HEK293 (cell line): ENCODE results near the gene PER1.

Experiments used
- BCL11A ChIP-seq: fragments of 450-650 bp; formaldehyde crosslinking; IDR thresholded peaks from 2 replicates; pipeline ENCODE4 v1.5.1; 2016; ENCODE audit warnings: low read depth, missing biosample characterization, missing genetic modification characterization
- GLI2 ChIP-seq: fragments of 450-650 bp; formaldehyde crosslinking; IDR thresholded peaks from 2 replicates; pipeline ENCODE4; 2017; ENCODE audit warnings: missing biosample characterization, missing genetic modification characterization, low read depth, borderline replicate concordance
- HOXD13 ChIP-seq: sonication (generic); formaldehyde crosslinking; IDR thresholded peaks from 2 replicates; pipeline ENCODE4 v1.8.0; 2022; ENCODE audit warnings: missing genetic modification reagents, borderline replicate concordance
- KLF8 ChIP-seq: fragments of 450-650 bp; formaldehyde crosslinking; IDR thresholded peaks from 2 replicates; pipeline ENCODE4 v1.5.1; 2016; ENCODE audit warnings: missing biosample characterization, missing genetic modification characterization
- MEIS1 ChIP-seq: sonication (generic); formaldehyde crosslinking; IDR thresholded peaks from 2 replicates; pipeline ENCODE4 v1.8.1; 2022; ENCODE audit warnings: missing genetic modification reagents, mild to moderate bottlenecking, borderline replicate concordance
- ZFHX2 ChIP-seq: fragments of 450-650 bp; formaldehyde crosslinking; conservative IDR thresholded peaks from 2 replicates; pipeline ENCODE4 v1.5.1; 2016; ENCODE audit warnings: missing biosample characterization, missing genetic modification characterization
- ZNF184 ChIP-seq: fragments of 450-650 bp; IDR thresholded peaks from 2 replicates; pipeline ENCODE4 v1.5.1; 2018; ENCODE audit warnings: missing biosample characterization, mild to moderate bottlenecking, missing genetic modification characterization
- ZNF48 ChIP-seq: fragments of 450-650 bp; formaldehyde crosslinking; IDR thresholded peaks from 2 replicates; pipeline ENCODE4 v1.5.1; 2016; ENCODE audit warnings: missing biosample characterization, missing genetic modification characterization
- ZNF510 ChIP-seq: fragments of 450-650 bp; formaldehyde crosslinking; IDR thresholded peaks from 2 replicates; pipeline ENCODE4 v1.5.1; 2018; ENCODE audit warnings: mild to moderate bottlenecking, missing genetic modification characterization, missing biosample characterization; ENCODE audit not compliant: insufficient replicate concordance
- ZNF558 ChIP-seq: fragments of 450-650 bp; formaldehyde crosslinking; IDR thresholded peaks from 2 replicates; pipeline ENCODE4 v1.5.1; 2016; ENCODE audit warnings: missing biosample characterization, missing genetic modification characterization
- ZNF600 ChIP-seq: fragments of 450-650 bp; formaldehyde crosslinking; IDR thresholded peaks from 2 replicates; pipeline ENCODE4 v1.5.1; 2016; ENCODE audit warnings: missing biosample characterization, missing genetic modification characterization
- ZNF626 ChIP-seq: fragments of 450-650 bp; sonication (Bioruptor Pico); formaldehyde crosslinking; IDR thresholded peaks from 2 replicates; pipeline ENCODE4 v1.5.1; 2018; ENCODE audit warnings: missing biosample characterization, missing genetic modification characterization, inconsistent platforms
- ZNF670 ChIP-seq: fragments of 450-650 bp; formaldehyde crosslinking; IDR thresholded peaks from 2 replicates; pipeline ENCODE4 v1.5.1; 2016; ENCODE audit warnings: missing biosample characterization, missing genetic modification characterization, low read depth
- ZNF776 ChIP-seq: fragments of 450-650 bp; formaldehyde crosslinking; IDR thresholded peaks from 2 replicates; pipeline ENCODE4 v1.5.0; 2017; ENCODE audit warnings: missing biosample characterization, missing genetic modification characterization, borderline replicate concordance
- TF ChIP-seq, protein P1 (sequence below): fragments of 450-650 bp; formaldehyde crosslinking; IDR thresholded peaks from 2 replicates; pipeline ENCODE4 v1.5.1; 2016; ENCODE audit warnings: missing biosample characterization, missing genetic modification characterization, borderline replicate concordance
- TF ChIP-seq, protein P2 (sequence below): fragments of 450-650 bp; formaldehyde crosslinking; IDR thresholded peaks from 2 replicates; pipeline ENCODE4 v1.5.1; 2016; ENCODE audit warnings: missing biosample characterization, missing genetic modification characterization
- TF ChIP-seq, protein P3 (sequence below): fragments of 450-650 bp; formaldehyde crosslinking; IDR thresholded peaks from 2 replicates; pipeline ENCODE4 v1.5.1; 2017; ENCODE audit warnings: missing biosample characterization, missing genetic modification characterization
- TF ChIP-seq, protein P4 (sequence below): fragments of 450-650 bp; formaldehyde crosslinking; conservative IDR thresholded peaks from 2 replicates; pipeline ENCODE4 v1.5.1; 2016; ENCODE audit warnings: low read depth, missing biosample characterization, missing genetic modification characterization
- TF ChIP-seq, protein P5 (sequence below): fragments of 450-650 bp; formaldehyde crosslinking; IDR thresholded peaks from 2 replicates; pipeline ENCODE4 v1.5.1; 2016; ENCODE audit warnings: missing biosample characterization, missing genetic modification characterization, borderline replicate concordance
- TF ChIP-seq, protein P6 (sequence below): fragments of 450-650 bp; formaldehyde crosslinking; IDR thresholded peaks from 2 replicates; pipeline ENCODE4 v1.5.1; 2016; ENCODE audit warnings: missing biosample characterization, missing genetic modification characterization
- TF ChIP-seq, protein P7 (sequence below): fragments of 450-650 bp; formaldehyde crosslinking; IDR thresholded peaks from 2 replicates; pipeline ENCODE4 v1.5.1; 2016; ENCODE audit warnings: missing biosample characterization, missing genetic modification characterization

PER1 gene

DNA sequence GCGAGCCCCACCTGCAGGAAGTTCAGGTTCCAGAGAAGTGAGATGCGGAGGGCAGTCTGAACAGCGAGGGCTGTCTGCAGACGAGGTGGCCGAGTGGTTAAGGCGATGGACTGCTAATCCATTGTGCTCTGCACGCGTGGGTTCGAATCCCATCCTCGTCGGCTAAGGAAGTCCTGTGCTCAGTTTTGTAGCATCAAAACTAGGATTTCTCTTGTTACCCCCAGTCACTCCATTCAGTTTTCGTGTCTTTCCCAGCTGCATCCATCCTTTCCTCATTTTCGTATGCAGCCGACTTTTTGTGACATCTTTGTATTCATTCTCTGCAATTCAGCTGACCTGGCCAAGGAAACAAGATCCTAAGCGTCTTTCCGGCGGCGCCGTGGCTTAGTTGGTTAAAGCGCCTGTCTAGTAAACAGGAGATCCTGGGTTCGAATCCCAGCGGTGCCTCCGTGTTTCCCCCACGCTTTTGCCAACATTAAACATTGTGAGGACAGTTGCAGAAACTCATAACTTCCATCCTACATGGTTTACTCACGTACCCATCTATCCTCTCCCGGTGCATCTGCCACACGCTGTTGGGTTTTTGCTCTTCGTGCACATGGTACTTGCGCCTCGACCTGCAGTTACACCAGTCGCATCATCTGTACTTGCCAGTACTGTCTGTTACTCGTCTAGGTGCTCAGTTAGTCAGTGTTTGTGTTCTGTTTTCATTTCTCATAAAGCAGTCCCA, 34.7 kb upstream of the PER1 start (continued):
- TF ChIP-seq, protein P1, sequence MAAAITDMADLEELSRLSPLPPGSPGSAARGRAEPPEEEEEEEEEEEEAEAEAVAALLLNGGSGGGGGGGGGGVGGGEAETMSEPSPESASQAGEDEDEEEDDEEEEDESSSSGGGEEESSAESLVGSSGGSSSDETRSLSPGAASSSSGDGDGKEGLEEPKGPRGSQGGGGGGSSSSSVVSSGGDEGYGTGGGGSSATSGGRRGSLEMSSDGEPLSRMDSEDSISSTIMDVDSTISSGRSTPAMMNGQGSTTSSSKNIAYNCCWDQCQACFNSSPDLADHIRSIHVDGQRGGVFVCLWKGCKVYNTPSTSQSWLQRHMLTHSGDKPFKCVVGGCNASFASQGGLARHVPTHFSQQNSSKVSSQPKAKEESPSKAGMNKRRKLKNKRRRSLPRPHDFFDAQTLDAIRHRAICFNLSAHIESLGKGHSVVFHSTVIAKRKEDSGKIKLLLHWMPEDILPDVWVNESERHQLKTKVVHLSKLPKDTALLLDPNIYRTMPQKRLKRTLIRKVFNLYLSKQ (tag by site-specific recombination): no peak
- TF ChIP-seq BCL11A (tag by site-specific recombination) (peak; percentile 85; the same call in 1 of the 2 replicates), MEIS1 (CRISPR knock-in tag) (no peak), ZNF776 (tag by site-specific recombination) (no peak), ZNF670 (no peak), HOXD13 (no peak), ZNF48 (no peak), ZNF600 (tag by site-specific recombination) (peak; percentile 9; the same call in 1 of the 2 replicates), ZNF558 (tag by site-specific recombination) (peak; percentile 69; the same call in 1 of the 2 replicates), KLF8 (tag by site-specific recombination) (peak; percentile 66), ZFHX2 (peak; percentile 76), ZNF184 (peak; percentile 70), ZNF510 (tag by site-specific recombination) (no peak), GLI2 (no peak; the same call in 1 of the 2 replicates), ZNF626 (tag by site-specific recombination) (no peak)
- TF ChIP-seq, protein P2, sequence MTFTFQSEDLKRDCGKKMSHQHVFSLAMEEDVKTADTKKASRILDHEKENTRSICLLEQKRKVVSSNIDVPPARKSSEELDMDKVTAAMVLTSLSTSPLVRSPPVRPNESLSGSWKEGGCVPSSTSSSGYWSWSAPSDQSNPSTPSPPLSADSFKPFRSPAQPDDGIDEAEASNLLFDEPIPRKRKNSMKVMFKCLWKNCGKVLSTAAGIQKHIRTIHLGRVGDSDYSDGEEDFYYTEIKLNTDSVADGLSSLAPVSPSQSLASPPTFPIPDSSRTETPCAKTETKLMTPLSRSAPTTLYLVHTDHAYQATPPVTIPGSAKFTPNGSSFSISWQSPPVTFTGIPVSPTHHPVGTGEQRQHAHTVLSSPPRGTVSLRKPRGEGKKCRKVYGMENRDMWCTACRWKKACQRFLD (tag by site-specific recombination): no peak
- TF ChIP-seq, protein P3, sequence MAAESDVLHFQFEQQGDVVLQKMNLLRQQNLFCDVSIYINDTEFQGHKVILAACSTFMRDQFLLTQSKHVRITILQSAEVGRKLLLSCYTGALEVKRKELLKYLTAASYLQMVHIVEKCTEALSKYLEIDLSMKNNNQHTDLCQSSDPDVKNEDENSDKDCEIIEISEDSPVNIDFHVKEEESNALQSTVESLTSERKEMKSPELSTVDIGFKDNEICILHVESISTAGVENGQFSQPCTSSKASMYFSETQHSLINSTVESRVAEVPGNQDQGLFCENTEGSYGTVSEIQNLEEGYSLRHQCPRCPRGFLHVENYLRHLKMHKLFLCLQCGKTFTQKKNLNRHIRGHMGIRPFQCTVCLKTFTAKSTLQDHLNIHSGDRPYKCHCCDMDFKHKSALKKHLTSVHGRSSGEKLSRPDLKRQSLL: no peak
- TF ChIP-seq, protein P4, sequence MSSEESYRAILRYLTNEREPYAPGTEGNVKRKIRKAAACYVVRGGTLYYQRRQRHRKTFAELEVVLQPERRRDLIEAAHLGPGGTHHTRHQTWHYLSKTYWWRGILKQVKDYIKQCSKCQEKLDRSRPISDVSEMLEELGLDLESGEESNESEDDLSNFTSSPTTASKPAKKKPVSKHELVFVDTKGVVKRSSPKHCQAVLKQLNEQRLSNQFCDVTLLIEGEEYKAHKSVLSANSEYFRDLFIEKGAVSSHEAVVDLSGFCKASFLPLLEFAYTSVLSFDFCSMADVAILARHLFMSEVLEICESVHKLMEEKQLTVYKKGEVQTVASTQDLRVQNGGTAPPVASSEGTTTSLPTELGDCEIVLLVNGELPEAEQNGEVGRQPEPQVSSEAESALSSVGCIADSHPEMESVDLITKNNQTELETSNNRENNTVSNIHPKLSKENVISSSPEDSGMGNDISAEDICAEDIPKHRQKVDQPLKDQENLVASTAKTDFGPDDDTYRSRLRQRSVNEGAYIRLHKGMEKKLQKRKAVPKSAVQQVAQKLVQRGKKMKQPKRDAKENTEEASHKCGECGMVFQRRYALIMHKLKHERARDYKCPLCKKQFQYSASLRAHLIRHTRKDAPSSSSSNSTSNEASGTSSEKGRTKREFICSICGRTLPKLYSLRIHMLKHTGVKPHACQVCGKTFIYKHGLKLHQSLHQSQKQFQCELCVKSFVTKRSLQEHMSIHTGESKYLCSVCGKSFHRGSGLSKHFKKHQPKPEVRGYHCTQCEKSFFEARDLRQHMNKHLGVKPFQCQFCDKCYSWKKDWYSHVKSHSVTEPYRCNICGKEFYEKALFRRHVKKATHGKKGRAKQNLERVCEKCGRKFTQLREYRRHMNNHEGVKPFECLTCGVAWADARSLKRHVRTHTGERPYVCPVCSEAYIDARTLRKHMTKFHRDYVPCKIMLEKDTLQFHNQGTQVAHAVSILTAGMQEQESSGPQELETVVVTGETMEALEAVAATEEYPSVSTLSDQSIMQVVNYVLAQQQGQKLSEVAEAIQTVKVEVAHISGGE (tag by site-specific recombination): no peak; the same call in 1 of the 2 replicates
- TF ChIP-seq, protein P5, sequence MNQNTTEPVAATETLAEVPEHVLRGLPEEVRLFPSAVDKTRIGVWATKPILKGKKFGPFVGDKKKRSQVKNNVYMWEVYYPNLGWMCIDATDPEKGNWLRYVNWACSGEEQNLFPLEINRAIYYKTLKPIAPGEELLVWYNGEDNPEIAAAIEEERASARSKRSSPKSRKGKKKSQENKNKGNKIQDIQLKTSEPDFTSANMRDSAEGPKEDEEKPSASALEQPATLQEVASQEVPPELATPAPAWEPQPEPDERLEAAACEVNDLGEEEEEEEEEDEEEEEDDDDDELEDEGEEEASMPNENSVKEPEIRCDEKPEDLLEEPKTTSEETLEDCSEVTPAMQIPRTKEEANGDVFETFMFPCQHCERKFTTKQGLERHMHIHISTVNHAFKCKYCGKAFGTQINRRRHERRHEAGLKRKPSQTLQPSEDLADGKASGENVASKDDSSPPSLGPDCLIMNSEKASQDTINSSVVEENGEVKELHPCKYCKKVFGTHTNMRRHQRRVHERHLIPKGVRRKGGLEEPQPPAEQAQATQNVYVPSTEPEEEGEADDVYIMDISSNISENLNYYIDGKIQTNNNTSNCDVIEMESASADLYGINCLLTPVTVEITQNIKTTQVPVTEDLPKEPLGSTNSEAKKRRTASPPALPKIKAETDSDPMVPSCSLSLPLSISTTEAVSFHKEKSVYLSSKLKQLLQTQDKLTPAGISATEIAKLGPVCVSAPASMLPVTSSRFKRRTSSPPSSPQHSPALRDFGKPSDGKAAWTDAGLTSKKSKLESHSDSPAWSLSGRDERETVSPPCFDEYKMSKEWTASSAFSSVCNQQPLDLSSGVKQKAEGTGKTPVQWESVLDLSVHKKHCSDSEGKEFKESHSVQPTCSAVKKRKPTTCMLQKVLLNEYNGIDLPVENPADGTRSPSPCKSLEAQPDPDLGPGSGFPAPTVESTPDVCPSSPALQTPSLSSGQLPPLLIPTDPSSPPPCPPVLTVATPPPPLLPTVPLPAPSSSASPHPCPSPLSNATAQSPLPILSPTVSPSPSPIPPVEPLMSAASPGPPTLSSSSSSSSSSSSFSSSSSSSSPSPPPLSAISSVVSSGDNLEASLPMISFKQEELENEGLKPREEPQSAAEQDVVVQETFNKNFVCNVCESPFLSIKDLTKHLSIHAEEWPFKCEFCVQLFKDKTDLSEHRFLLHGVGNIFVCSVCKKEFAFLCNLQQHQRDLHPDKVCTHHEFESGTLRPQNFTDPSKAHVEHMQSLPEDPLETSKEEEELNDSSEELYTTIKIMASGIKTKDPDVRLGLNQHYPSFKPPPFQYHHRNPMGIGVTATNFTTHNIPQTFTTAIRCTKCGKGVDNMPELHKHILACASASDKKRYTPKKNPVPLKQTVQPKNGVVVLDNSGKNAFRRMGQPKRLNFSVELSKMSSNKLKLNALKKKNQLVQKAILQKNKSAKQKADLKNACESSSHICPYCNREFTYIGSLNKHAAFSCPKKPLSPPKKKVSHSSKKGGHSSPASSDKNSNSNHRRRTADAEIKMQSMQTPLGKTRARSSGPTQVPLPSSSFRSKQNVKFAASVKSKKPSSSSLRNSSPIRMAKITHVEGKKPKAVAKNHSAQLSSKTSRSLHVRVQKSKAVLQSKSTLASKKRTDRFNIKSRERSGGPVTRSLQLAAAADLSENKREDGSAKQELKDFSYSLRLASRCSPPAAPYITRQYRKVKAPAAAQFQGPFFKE: no peak
- TF ChIP-seq, protein P6, sequence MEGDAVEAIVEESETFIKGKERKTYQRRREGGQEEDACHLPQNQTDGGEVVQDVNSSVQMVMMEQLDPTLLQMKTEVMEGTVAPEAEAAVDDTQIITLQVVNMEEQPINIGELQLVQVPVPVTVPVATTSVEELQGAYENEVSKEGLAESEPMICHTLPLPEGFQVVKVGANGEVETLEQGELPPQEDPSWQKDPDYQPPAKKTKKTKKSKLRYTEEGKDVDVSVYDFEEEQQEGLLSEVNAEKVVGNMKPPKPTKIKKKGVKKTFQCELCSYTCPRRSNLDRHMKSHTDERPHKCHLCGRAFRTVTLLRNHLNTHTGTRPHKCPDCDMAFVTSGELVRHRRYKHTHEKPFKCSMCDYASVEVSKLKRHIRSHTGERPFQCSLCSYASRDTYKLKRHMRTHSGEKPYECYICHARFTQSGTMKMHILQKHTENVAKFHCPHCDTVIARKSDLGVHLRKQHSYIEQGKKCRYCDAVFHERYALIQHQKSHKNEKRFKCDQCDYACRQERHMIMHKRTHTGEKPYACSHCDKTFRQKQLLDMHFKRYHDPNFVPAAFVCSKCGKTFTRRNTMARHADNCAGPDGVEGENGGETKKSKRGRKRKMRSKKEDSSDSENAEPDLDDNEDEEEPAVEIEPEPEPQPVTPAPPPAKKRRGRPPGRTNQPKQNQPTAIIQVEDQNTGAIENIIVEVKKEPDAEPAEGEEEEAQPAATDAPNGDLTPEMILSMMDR (tag by site-specific recombination): peak; percentile 94
- TF ChIP-seq, protein P7, sequence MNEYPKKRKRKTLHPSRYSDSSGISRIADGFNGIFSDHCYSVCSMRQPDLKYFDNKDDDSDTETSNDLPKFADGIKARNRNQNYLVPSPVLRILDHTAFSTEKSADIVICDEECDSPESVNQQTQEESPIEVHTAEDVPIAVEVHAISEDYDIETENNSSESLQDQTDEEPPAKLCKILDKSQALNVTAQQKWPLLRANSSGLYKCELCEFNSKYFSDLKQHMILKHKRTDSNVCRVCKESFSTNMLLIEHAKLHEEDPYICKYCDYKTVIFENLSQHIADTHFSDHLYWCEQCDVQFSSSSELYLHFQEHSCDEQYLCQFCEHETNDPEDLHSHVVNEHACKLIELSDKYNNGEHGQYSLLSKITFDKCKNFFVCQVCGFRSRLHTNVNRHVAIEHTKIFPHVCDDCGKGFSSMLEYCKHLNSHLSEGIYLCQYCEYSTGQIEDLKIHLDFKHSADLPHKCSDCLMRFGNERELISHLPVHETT (tag by site-specific recombination): peak; percentile 32; the same call in 1 of the 2 replicates
